Sigmoid colon (tissue), 7 donors: ENCODE measurements around the gene PRTN3. TPM values are rescaled to one million over a fixed set of nuclear protein-coding genes. Genes with fewer than 3 reads are reported as not detected.
A peak's percentile ranks its signal among the peaks of the same experiment; 100 is the strongest.
"Not testable (repeated sequence)": the region's sequence is repeated elsewhere in the genome, so short reads cannot be mapped to it uniquely, and the experiment has no call there.

Experiments
- DNase-seq: peaks from one replicate; pipeline ENCODE4 v3.0.0-alpha.2; 2019
- H3K27ac ChIP-seq, 4 donors: fragments of 200-600 bp; sonication (generic); one replicate each; pipeline ENCODE4 v1.5.1; 2016 to 2019; ENCODE audit warnings: mild to moderate bottlenecking in 1 of 4
- H3K27me3 ChIP-seq, 3 donors: fragments of 200-600 bp; sonication (generic); one replicate each; pipeline ENCODE4 v1.5.1; 2019; ENCODE audit warnings: mild to moderate bottlenecking in 1 of 3
- H3K36me3 ChIP-seq, 4 donors: fragments of 200-600 bp; sonication (generic); one replicate each; pipeline ENCODE4 v1.5.1; 2016 to 2019
- H3K4me1 ChIP-seq, 4 donors: fragments of 200-600 bp; sonication (generic); one replicate each; pipeline ENCODE4 v1.5.1; 2017 to 2019
- H3K4me3 ChIP-seq, 4 donors: fragments of 200-600 bp; sonication (generic); one replicate each; pipeline ENCODE4 v1.5.1; 2017 to 2019; ENCODE audit warnings: mild to moderate bottlenecking in 2 of 4, moderate library complexity in 1 of 4
- H3K9me3 ChIP-seq, 4 donors: fragments of 200-600 bp in 3 of 4; sonication (generic) in 3 of 4; one replicate each; pipeline versions ENCODE4 v1.5.1 to v1.6.1; 2013 to 2019
- EP300 ChIP-seq, 4 donors: sonication (generic); formaldehyde crosslinking; IDR thresholded peaks; one replicate each; pipeline ENCODE4 v1.6.1; 2017; ENCODE audit warnings: antibody characterized with exemption in 4 of 4
- POLR2A ChIP-seq, 2 donors: fragments of 450-650 bp; IDR thresholded peaks; one replicate each; pipeline ENCODE4 v1.6.1; 2016; ENCODE audit warnings: antibody characterized with exemption in 2 of 2, mild to moderate bottlenecking in 2 of 2, moderate library complexity in 2 of 2
- POLR2AphosphoS5 ChIP-seq, 4 donors: sonication (generic); formaldehyde crosslinking; IDR thresholded peaks; one replicate each; pipeline ENCODE4 v1.6.1; 2017; ENCODE audit warnings: antibody characterized with exemption in 4 of 4
- WGBS, 2 donors: extraction: QIAGEN DNeasy Blood & Tissue Kit; methylation state at CpG; one replicate each; pipeline ENCODE4 v1.1.7; 2013; 5-methylcytosine and 5-hydroxymethylcytosine counted together
- intact Hi-C: fragments of 100-400 bp; cut with DNase I; formaldehyde crosslinking; loops from one replicate; pipeline ENCODE4 v1.15.1; 2023
- polyA plus RNA-seq, 3 donors: library from polyadenylated mRNA; stranded (reverse); fragments of 200-250 nt; gene quantifications; one replicate each; pipeline ENCODE4 v1.2.3, GENCODE V29; 2013
- total RNA-seq, 4 donors: library from RNA; depleted of rRNA; stranded (reverse); fragments of >200 nt; gene quantifications; one replicate each; pipeline ENCODE4 v1.1.0, GENCODE V29; 2016
- TF ChIP-seq, protein P1 (sequence below), 4 experiments: fragments of 450-650 bp in 3 of 4; fragments of 200-600 bp in 1 of 4; IDR thresholded peaks; one replicate each; pipeline ENCODE4 v1.5.1; 2016 to 2019; ENCODE audit warnings: antibody characterized with exemption in 4 of 4, mild to moderate bottlenecking in 3 of 4, moderate library complexity in 2 of 4
- donor health status: healthy with polysubstance abuse.
- donor health status: Bipolar disorder and iron deficiency.
- donor health status: healthy.

PRTN3 gene
- total and polyA plus RNA-seq, 7 donors: not detected

DNA sequence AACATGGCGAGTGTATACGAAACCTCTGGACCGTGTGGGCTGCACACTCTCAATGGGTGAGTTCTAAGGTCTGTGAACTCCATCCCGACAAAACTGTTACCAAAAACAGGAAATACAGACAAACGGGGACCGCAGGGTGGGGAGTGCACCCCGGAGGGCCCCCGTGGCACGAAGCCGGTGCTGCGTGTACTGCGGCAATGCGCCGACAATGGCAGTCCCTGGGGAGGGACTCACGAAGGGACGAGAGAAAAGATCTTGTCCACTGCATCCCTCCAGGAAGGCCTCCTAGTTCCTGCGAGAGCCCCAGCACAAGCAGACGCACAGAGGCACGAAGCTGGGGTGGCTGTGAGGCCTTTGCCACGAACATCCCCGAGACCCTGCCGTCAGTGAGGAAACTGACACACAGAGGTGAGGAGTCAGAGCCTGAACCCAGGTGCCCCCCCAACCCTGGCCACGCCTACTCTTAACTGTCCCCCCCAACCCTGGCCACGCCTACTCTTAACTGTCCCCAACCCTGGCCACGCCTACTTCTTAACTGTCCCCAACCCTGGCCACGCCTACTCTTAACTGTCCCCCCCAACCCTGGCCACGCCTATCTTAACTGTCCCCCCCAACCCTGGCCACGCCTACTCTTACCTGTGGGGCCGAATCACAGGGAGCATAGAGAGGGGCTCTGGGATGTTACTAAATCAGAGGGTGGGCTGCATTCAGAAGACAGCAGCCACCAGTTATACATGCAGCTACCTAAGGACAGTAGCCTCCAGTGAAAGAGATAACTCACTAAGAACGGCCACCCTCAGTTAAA is 48.0 kb downstream of the PRTN3 start:
- Histone ChIP-seq H3K36me3 (peaks cover 9 to 60% (median 34%) of the 10 kb centered on the region in 4 donors), H3K27me3 (no peaks in the 10 kb centered on the region), H3K4me1 (peaks cover 0 to 21% (median 17%) of the 10 kb centered on the region in 4 donors), H3K27ac (no peak overlapping the region), H3K9me3 (no peaks in the 10 kb centered on the region), H3K4me3 (no peak overlapping the region)
- DNase-seq: no peak
- 87 to 93% methylated on average over 30 of the region's 30 CpGs for WGBS, 2 donors
- TF ChIP-seq POLR2AphosphoS5 (IDR thresholded peaks at IDR 0.05) (no peak), EP300 (IDR thresholded peaks at IDR 0.05) (no peak), POLR2A (IDR thresholded peaks at IDR 0.05) (no peak)
- TF ChIP-seq, protein P1, sequence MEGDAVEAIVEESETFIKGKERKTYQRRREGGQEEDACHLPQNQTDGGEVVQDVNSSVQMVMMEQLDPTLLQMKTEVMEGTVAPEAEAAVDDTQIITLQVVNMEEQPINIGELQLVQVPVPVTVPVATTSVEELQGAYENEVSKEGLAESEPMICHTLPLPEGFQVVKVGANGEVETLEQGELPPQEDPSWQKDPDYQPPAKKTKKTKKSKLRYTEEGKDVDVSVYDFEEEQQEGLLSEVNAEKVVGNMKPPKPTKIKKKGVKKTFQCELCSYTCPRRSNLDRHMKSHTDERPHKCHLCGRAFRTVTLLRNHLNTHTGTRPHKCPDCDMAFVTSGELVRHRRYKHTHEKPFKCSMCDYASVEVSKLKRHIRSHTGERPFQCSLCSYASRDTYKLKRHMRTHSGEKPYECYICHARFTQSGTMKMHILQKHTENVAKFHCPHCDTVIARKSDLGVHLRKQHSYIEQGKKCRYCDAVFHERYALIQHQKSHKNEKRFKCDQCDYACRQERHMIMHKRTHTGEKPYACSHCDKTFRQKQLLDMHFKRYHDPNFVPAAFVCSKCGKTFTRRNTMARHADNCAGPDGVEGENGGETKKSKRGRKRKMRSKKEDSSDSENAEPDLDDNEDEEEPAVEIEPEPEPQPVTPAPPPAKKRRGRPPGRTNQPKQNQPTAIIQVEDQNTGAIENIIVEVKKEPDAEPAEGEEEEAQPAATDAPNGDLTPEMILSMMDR (IDR thresholded peaks at IDR 0.05): no peak
- intact Hi-C loops: no loop called here

DNA sequence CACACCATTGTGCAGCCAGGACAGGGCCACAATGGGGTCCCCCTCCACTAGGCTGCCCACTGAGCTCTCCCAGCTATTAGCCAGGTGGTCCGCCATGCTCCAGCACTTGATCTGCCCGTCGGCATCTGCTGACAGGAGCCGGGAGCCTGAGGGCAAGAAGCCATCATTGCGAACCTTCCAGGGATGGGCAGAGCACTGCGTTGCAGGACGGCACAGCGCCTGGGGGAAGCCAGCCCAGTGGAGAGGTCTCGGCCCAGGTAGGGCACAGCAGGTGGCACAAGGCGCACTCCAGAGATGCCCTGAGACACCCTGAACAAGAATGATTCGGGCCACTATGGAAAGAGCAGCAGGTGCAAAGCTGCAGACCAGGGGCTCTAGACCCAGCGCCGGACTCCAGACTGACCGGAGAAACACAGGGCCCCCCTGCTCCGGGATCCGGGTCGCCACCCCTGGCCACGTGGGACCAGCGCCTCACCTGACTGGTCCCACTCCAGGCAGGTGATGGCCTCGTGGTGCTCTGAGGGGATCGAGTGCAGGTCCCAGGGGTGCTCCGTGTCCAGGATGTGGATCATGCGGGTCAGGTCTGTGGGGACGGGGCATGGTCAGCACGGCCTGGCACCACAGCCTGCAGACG is 49.0 kb downstream of the PRTN3 start:
- H3K27ac ChIP-seq: no peak overlapping the region
- H3K36me3 ChIP-seq: peaks cover 9 to 50% (median 24%) of the 10 kb centered on the region in 4 donors
- TF ChIP-seq POLR2A (IDR thresholded peaks at IDR 0.05) (no peak), EP300 (IDR thresholded peaks at IDR 0.05) (no peak), POLR2AphosphoS5 (IDR thresholded peaks at IDR 0.05) (no peak)
- TF ChIP-seq, protein P1 (IDR thresholded peaks at IDR 0.05): no peak
- no peaks in the 10 kb centered on the region for H3K27me3 ChIP-seq
- WGBS, 2 donors: 94 to 95% methylated on average over 26 of the region's 26 CpGs
- H3K9me3 ChIP-seq: no peaks in the 10 kb centered on the region
- no peak overlapping the region for H3K4me3 ChIP-seq
- peaks cover 0 to 22% (median 18%) of the 10 kb centered on the region in 4 donors for H3K4me1 ChIP-seq
- DNase-seq: no peak
- intact Hi-C loops: no loop called here

DNA sequence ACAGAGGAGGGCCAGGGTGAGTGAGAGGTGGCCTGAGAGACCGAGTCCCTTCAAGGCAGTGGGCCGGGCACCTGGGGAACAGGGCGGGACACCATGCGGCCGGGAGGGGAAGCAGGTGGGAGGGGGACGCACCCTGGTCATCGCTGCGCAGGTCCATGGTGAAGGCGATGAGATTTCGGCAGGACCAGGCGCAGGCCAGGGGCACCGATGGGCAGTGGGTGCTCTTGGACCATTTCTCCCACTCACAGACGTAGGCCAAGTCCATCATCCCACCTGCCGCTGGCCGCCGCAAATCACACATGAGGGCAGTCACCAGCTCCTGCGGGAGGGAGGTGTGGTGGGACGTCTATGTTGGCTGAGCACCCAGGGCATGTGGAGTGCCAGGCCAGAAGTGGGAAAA is 50.0 kb downstream of the PRTN3 start:
- H3K4me3 ChIP-seq: no peak overlapping the region
- TF ChIP-seq, protein P1 (IDR thresholded peaks at IDR 0.05): no peak
- TF ChIP-seq EP300 (IDR thresholded peaks at IDR 0.05): no peak
- no peak for TF ChIP-seq POLR2AphosphoS5 (IDR thresholded peaks at IDR 0.05)
- TF ChIP-seq POLR2A (IDR thresholded peaks at IDR 0.05): no peak
- no peak for DNase-seq
- peaks cover 3 to 39% (median 15%) of the 10 kb centered on the region in 4 donors for H3K36me3 ChIP-seq
- no peak overlapping the region for H3K27ac ChIP-seq
- H3K9me3 ChIP-seq: no peaks in the 10 kb centered on the region
- intact Hi-C loops: no loop called here
- H3K27me3 ChIP-seq: no peaks in the 10 kb centered on the region
- H3K4me1 ChIP-seq: peaks cover 0 to 22% (median 18%) of the 10 kb centered on the region in 4 donors
- WGBS, 2 donors: 87 to 94% methylated on average over 18 of the region's 18 CpGs

DNA sequence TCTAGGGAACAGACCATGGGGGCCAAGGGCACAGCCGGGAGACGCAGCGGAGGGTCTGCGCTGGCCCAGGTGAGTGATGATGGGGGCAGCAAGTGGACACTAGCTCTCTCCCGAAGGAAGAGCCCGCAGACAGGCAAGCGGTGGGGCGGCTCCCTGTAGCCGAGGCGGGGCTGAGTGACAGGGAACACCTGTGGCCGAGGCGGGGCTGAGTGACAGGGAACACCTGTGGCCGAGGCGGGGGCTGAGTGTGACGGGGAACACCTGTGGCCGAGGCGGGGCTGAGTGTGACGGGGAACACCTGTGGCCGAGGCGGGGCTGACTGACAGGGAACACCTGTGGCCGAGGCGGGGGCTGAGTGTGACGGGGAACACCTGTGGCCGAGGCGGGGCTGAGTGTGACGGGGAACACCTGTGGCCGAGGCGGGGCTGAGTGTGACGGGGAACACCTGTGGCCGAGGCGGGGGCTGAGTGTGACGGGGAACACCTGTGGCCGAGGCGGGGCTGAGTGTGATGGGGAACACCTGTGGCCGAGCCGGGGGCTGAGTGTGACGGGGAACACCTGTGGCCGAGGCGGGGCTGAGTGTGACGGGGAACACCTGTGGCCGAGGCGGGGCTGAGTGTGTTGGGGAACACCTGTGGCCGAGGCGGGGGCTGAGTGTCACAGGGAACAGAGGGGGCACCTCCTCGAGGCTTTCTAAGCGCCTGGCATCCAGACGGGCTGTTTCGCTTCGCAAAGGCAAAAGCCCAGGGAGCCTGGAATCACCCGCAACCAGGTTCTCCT is 50.8 kb downstream of the PRTN3 start:
- DNase-seq, intact Hi-C loops, H3K9me3 ChIP-seq, H3K27me3 ChIP-seq: not testable (repeated sequence)
- Histone ChIP-seq H3K27ac (peak overlapping the region; percentile 89 to 92 (median 90)), H3K36me3 (peaks cover 0 to 32% (median 8%) of the 10 kb centered on the region in 4 donors), H3K4me1 (peaks cover 0 to 22% (median 18%) of the 10 kb centered on the region in 4 donors), H3K4me3 (peak overlapping the region; percentile 76 to 96 (median 78))
- 14 to 43% methylated on average over 50 of the region's 50 CpGs for whole genome bisulfite sequencing, 2 donors
